CD14-positive monocyte (primary cell): ENCODE data around the gene ZNF638. TPM values are rescaled to one million over a fixed set of nuclear protein-coding genes. Genes with fewer than 3 reads are reported as not detected.
A peak's percentile ranks its signal among the peaks of the same experiment; 100 is the strongest.

Experiments used
- DNase-seq, 3 donors: peaks; one replicate each; pipeline ENCODE4 v3.0.0-alpha.2; 2011 to 2022
- H2AFZ ChIP-seq: 2 replicates; pipeline ENCODE4 v1.6.0; 2012; ENCODE audit warnings: mild to moderate bottlenecking, low read depth, low read length, inconsistent platforms; ENCODE audit not compliant: insufficient read depth, poor library complexity, severe bottlenecking
- H3K27ac ChIP-seq, 2 donors: 1 replicate in 1 of 2; 2 replicates in 1 of 2; pipeline ENCODE4 v1.5.1; 2012 to 2013; ENCODE audit warnings: low read length in 2 of 2, control low read depth in 1 of 2, inconsistent platforms in 1 of 2, low read depth in 1 of 2, mild to moderate bottlenecking in 1 of 2
- H3K27me3 ChIP-seq, 2 donors: one replicate each; pipeline versions ENCODE4 v1.6.0 to v1.6.1; 2011 to 2013; ENCODE audit warnings: low read length in 2 of 2; ENCODE audit not compliant: control insufficient read depth in 2 of 2, insufficient read depth in 2 of 2
- H3K36me3 ChIP-seq, 2 donors: replicated peaks in 1 of 2; 1 replicate in 1 of 2; 2 replicates in 1 of 2; pipeline versions ENCODE4 v1.5.1 to v1.6.1; 2012 to 2013; ENCODE audit warnings: low read length in 2 of 2, control low read depth in 1 of 2, inconsistent platforms in 1 of 2, mild to moderate bottlenecking in 1 of 2; ENCODE audit not compliant: insufficient read depth in 2 of 2, control insufficient read depth in 1 of 2
- H3K4me1 ChIP-seq, 2 donors: 1 replicate in 1 of 2; 2 replicates in 1 of 2; pipeline versions ENCODE4 v1.5.1 to v1.6.1; 2012 to 2013; ENCODE audit warnings: low read length in 2 of 2, control low read depth in 1 of 2, inconsistent platforms in 1 of 2, mild to moderate bottlenecking in 1 of 2, moderate library complexity in 1 of 2; ENCODE audit not compliant: insufficient read depth in 2 of 2, control insufficient read depth in 1 of 2
- H3K4me2 ChIP-seq: replicated peaks from 2 replicates; pipeline ENCODE3; 2012; ENCODE audit warnings: low read length, moderate library complexity, mild to moderate bottlenecking; ENCODE audit not compliant: poor library complexity, severe bottlenecking; ENCODE audit errors: extremely low read depth
- H3K4me3 ChIP-seq, 3 experiments: fragments of 200-600 bp in 1 of 3; sonication (generic) in 1 of 3; replicated peaks in 1 of 3; 1 replicate in 2 of 3; 2 replicates in 1 of 3; pipeline ENCODE4 v1.5.1; 2011 to 2013; ENCODE audit warnings: low read length in 3 of 3, mild to moderate bottlenecking in 3 of 3, control low read depth in 2 of 3, low read depth in 2 of 3, inconsistent platforms in 1 of 3, moderate library complexity in 1 of 3
- H3K79me2 ChIP-seq: 2 replicates; pipeline ENCODE4 v1.6.0; 2012; ENCODE audit warnings: mild to moderate bottlenecking, control low read depth, inconsistent platforms, low read length, moderate library complexity; ENCODE audit not compliant: insufficient read depth
- H3K9ac ChIP-seq: 2 replicates; pipeline ENCODE4 v1.6.0; 2017; ENCODE audit warnings: low read length, mild to moderate bottlenecking; ENCODE audit not compliant: insufficient read depth, poor library complexity, severe bottlenecking
- H3K9me3 ChIP-seq, 2 donors: replicated peaks in 1 of 2; 1 replicate in 1 of 2; 2 replicates in 1 of 2; pipeline versions ENCODE4 v1.5.1 to v1.6.1; 2012 to 2013; ENCODE audit warnings: low read length in 2 of 2, control low read depth in 1 of 2; ENCODE audit not compliant: control insufficient read depth in 1 of 2, insufficient read depth in 1 of 2
- H4K20me1 ChIP-seq: 2 replicates; pipeline ENCODE4 v1.6.0; 2012; ENCODE audit warnings: mild to moderate bottlenecking, low read length, control low read depth, moderate library complexity; ENCODE audit not compliant: insufficient read depth
- H3K27ac Mint-ChIP-seq, 7 donors: one replicate each; pipeline ENCODE4 v1.8.0; 2020; ENCODE audit warnings: mild to moderate bottlenecking in 7 of 7, mixed read lengths in 7 of 7, moderate library complexity in 6 of 7, inconsistent platforms in 2 of 7
- H3K27me3 Mint-ChIP-seq, 3 donors: one replicate each; pipeline ENCODE4 v1.8.0; 2021 to 2022; ENCODE audit warnings: low read depth in 3 of 3, mild to moderate bottlenecking in 3 of 3, mixed read lengths in 3 of 3, moderate library complexity in 3 of 3, inconsistent platforms in 1 of 3
- H3K36me3 Mint-ChIP-seq, 2 donors: one replicate each; pipeline ENCODE4 v1.8.0; 2020; ENCODE audit warnings: mixed read lengths in 2 of 2, inconsistent platforms in 1 of 2, mild to moderate bottlenecking in 1 of 2
- H3K4me1 Mint-ChIP-seq: one replicate; pipeline ENCODE4 v1.8.0; 2020; ENCODE audit warnings: mild to moderate bottlenecking, mixed read lengths
- H3K4me3 Mint-ChIP-seq, 2 donors: one replicate each; pipeline ENCODE4 v1.8.0; 2020; ENCODE audit warnings: mild to moderate bottlenecking in 2 of 2, mixed read lengths in 2 of 2, moderate library complexity in 1 of 2
- H3K9me3 Mint-ChIP-seq, 7 donors: one replicate each; pipeline ENCODE4 v1.8.0; 2020 to 2022; ENCODE audit warnings: mixed read lengths in 7 of 7, mild to moderate bottlenecking in 6 of 7, moderate library complexity in 6 of 7, inconsistent platforms in 2 of 7
- whole genome bisulfite sequencing: methylation state at CpG from one replicate; pipeline ENCODE4 v1.1.5; 2013; ENCODE audit warnings: missing lambda C conversion rate; ENCODE audit not compliant: insufficient coverage; 5-methylcytosine and 5-hydroxymethylcytosine counted together
- intact Hi-C, 2 donors: fragments of 100-400 bp; cut with micrococcal nuclease; formaldehyde crosslinking; loops; one replicate each; pipeline versions ENCODE4 v1.15.0 to v1.15.1; 2023
- polyA plus RNA-seq, 3 donors: library from polyadenylated mRNA; depleted of rRNA in 1 of 3; unstranded in 2 of 3; stranded (reverse) in 1 of 3; fragments of 300-500 nt in 2 of 3; fragments of >200 nt in 1 of 3; fragmentation: Illumina TruSeq in 2 of 3; gene quantifications; 1 replicate in 2 of 3; 2 replicates in 1 of 3; pipeline ENCODE4 v1.2.3, GENCODE V29; 2012 to 2021
- TF ChIP-seq, protein P1 (sequence below): fragments of 200-600 bp; IDR thresholded peaks from one replicate; pipeline ENCODE4 v1.8.0; 2022; ENCODE audit warnings: antibody characterized with exemption, mild to moderate bottlenecking

ZNF638 gene
- polyA plus RNA-seq, 3 donors = 19.1 to 64.6 (median 22.4) TPM

- H2AFZ ChIP-seq = no peak overlapping the region
- peaks cover 6% of the 10 kb centered on the region for H3K79me2 ChIP-seq
- no peaks in the 10 kb centered on the region for H3K9me3 ChIP-seq
- no peak overlapping the region for H3K4me2 ChIP-seq
- no peaks in the 10 kb centered on the region for H3K27me3 ChIP-seq
- DNase-seq = no peak
- WGBS = 88% methylated on average over 1 of the region's 1 CpG
- H3K4me3 ChIP-seq = no peak overlapping the region
- TF ChIP-seq, protein P1, sequence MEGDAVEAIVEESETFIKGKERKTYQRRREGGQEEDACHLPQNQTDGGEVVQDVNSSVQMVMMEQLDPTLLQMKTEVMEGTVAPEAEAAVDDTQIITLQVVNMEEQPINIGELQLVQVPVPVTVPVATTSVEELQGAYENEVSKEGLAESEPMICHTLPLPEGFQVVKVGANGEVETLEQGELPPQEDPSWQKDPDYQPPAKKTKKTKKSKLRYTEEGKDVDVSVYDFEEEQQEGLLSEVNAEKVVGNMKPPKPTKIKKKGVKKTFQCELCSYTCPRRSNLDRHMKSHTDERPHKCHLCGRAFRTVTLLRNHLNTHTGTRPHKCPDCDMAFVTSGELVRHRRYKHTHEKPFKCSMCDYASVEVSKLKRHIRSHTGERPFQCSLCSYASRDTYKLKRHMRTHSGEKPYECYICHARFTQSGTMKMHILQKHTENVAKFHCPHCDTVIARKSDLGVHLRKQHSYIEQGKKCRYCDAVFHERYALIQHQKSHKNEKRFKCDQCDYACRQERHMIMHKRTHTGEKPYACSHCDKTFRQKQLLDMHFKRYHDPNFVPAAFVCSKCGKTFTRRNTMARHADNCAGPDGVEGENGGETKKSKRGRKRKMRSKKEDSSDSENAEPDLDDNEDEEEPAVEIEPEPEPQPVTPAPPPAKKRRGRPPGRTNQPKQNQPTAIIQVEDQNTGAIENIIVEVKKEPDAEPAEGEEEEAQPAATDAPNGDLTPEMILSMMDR = no peak
- Mint-ChIP-seq H3K36me3 (peaks cover 2 to 8% of the 10 kb centered on the region in 2 donors), H3K27ac (peak overlapping the region in 1 of 7 donors; percentile 65), H3K4me1 (peaks cover 60% of the 10 kb centered on the region), H3K27me3 (peaks cover 0 to 4% (median 4%) of the 10 kb centered on the region in 3 donors), H3K9me3 (peaks cover 0 to 2% (median 0%) of the 10 kb centered on the region in 7 donors), H3K4me3 (no peak overlapping the region)
- H3K4me1 ChIP-seq = peaks cover 32 to 59% of the 10 kb centered on the region in 2 donors
- intact Hi-C loops = no loop called here
- no peaks in the 10 kb centered on the region for H3K36me3 ChIP-seq
- no peaks in the 10 kb centered on the region for H4K20me1 ChIP-seq
- H3K9ac ChIP-seq = no peak overlapping the region
- no peak overlapping the region for H3K27ac ChIP-seq
Measured at GRCh38 chr2:71446505-71446904, 114.9 kb downstream of the ZNF638 start.

DNA sequence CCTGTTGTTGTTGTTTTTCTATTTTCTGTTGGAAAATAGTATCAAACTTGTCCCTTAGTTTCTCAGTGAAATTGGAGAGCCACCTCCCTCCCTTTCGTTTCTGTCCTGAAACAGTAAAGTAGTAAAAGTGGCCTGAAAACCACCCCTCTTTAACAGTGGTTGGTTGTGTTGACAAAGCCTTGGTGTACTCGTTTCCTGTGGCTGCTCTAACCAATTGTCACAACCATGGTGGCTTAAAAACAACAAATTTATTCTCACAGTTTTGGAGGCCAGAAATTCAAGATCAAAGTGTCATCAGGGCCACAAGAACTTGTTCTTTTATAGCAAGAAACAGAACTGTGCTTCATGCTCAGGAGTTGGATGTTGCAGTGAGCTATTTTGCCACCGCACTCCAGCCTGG lies 117.8 kb downstream of the ZNF638 start:
- Mint-ChIP-seq H3K4me3 (no peak overlapping the region), H3K27me3 (peaks cover 0 to 6% (median 4%) of the 10 kb centered on the region in 3 donors), H3K9me3 (peaks cover 0 to 2% (median 0%) of the 10 kb centered on the region in 7 donors), H3K36me3 (peaks cover 2 to 5% of the 10 kb centered on the region in 2 donors), H3K4me1 (peaks cover 82% of the 10 kb centered on the region), H3K27ac (peak overlapping the region in 1 of 7 donors; percentile 83)
- Histone ChIP-seq H3K9me3 (no peaks in the 10 kb centered on the region), H3K4me3 (no peak overlapping the region), H2AFZ (peak overlapping the region; percentile 12), H3K36me3 (no peaks in the 10 kb centered on the region), H3K27me3 (no peaks in the 10 kb centered on the region), H4K20me1 (peaks cover under 1% of the 10 kb centered on the region), H3K4me2 (no peak overlapping the region), H3K9ac (no peak overlapping the region), H3K4me1 (peaks cover 57 to 80% of the 10 kb centered on the region in 2 donors), H3K27ac (peak overlapping the region in 1 of 2 donors; percentile 25), H3K79me2 (peaks cover 19% of the 10 kb centered on the region)
- TF ChIP-seq, protein P1 = no peak
- WGBS = no CpG with 5 or more reads among the region's 3 CpGs
- no peak for DNase-seq
- intact Hi-C loops = no loop called here
